HG03520 (cell line): ENCODE results near the gene SYNDIG1.

Source experiments
- ATAC-seq: cut with Tn5 transposase; IDR thresholded peaks from one replicate; pipeline ENCODE4 v1.9.1; 2021; ENCODE audit warnings: mild to moderate bottlenecking, moderate library complexity; ENCODE audit not compliant: unreplicated experiment

SYNDIG1 gene

GRCh38 chr20:24560571-24561491 is 91.4 kb downstream of the SYNDIG1 start:
- ATAC-seq, result no peak

- ATAC-seq, result no peak
Measured at GRCh38 chr20:24565835-24566351, 96.5 kb downstream of the SYNDIG1 start.

GRCh38 chr20:24566656-24567055 is 97.2 kb downstream of the SYNDIG1 start:
- ATAC-seq, result no peak

- no peak for ATAC-seq
Measured at GRCh38 chr20:24567508-24567907, 98.1 kb downstream of the SYNDIG1 start.

GRCh38 chr20:24568842-24569241 is 99.4 kb downstream of the SYNDIG1 start:
- no peak for ATAC-seq

- ATAC-seq, result no peak
Measured at GRCh38 chr20:24571159-24571558, 101.7 kb downstream of the SYNDIG1 start.

- no peak for ATAC-seq
Measured at GRCh38 chr20:24572140-24572539, 102.7 kb downstream of the SYNDIG1 start.

GRCh38 chr20:24572862-24573261 is 103.4 kb downstream of the SYNDIG1 start:
- ATAC-seq, result no peak

GRCh38 chr20:24573557-24573956 is 104.1 kb downstream of the SYNDIG1 start:
- no peak for ATAC-seq

- no peak for ATAC-seq
Measured at GRCh38 chr20:24574307-24574706, 104.9 kb downstream of the SYNDIG1 start.

GRCh38 chr20:24574797-24575196 is 105.4 kb downstream of the SYNDIG1 start:
- no peak for ATAC-seq

- no peak for ATAC-seq
Measured at GRCh38 chr20:24575811-24576210, 106.4 kb downstream of the SYNDIG1 start.

GRCh38 chr20:24576447-24576846 is 107.0 kb downstream of the SYNDIG1 start:
- no peak for ATAC-seq

GRCh38 chr20:24577271-24577909 is 108.0 kb downstream of the SYNDIG1 start:
- no peak for ATAC-seq

GRCh38 chr20:24578567-24579415 is 109.4 kb downstream of the SYNDIG1 start:
- ATAC-seq, result no peak

GRCh38 chr20:24579475-24579874 is 110.0 kb downstream of the SYNDIG1 start:
- ATAC-seq, result no peak

GRCh38 chr20:24580006-24580405 is 110.6 kb downstream of the SYNDIG1 start:
- no peak for ATAC-seq

GRCh38 chr20:24580855-24581254 is 111.4 kb downstream of the SYNDIG1 start:
- ATAC-seq, result no peak

GRCh38 chr20:24581443-24582170 is 112.2 kb downstream of the SYNDIG1 start:
- no peak for ATAC-seq
